Smooth muscle cell (in vitro differentiated cells): Measurements from ENCODE around the gene EPHB2. TPM values are rescaled to one million over a fixed set of nuclear protein-coding genes. Genes with fewer than 3 reads are reported as not detected.

Experiments used
- DNase-seq: peaks from one replicate; lab custom pipeline; 2025; ENCODE audit not compliant: unreplicated experiment; lab: John Stamatoyannopoulos, UW
- H2AFZ ChIP-seq: fragments of 200-600 bp; sonication (generic); 2 replicates; pipeline ENCODE4 v1.6.0; 2016; ENCODE audit warnings: antibody characterized with exemption, low read depth, mild to moderate bottlenecking
- H3F3A ChIP-seq: fragments of 200-600 bp; sonication (generic); 2 replicates; pipeline ENCODE4 v1.6.0; 2017; ENCODE audit warnings: antibody characterized with exemption, low read depth
- H3K27ac ChIP-seq: fragments of 200-600 bp; sonication (generic); 2 replicates; pipeline ENCODE4 v1.5.1; 2016; ENCODE audit warnings: low read depth, mild to moderate bottlenecking
- H3K27me3 ChIP-seq: fragments of 200-600 bp; sonication (generic); 2 replicates; pipeline ENCODE4 v1.6.1; 2016; ENCODE audit warnings: low read depth, mild to moderate bottlenecking
- H3K36me3 ChIP-seq: fragments of 200-600 bp; sonication (generic); 2 replicates; pipeline ENCODE4 v1.5.1; 2016; ENCODE audit warnings: low read depth
- H3K4me1 ChIP-seq: fragments of 200-600 bp; sonication (generic); 2 replicates; pipeline ENCODE4 v1.5.1; 2016; ENCODE audit warnings: low read depth
- H3K4me2 ChIP-seq: fragments of 200-600 bp; sonication (generic); 2 replicates; pipeline ENCODE4 v1.6.0; 2016; ENCODE audit warnings: mild to moderate bottlenecking
- H3K4me3 ChIP-seq: fragments of 200-600 bp; sonication (generic); 2 replicates; pipeline ENCODE4 v1.5.1; 2016; ENCODE audit warnings: mild to moderate bottlenecking
- H3K79me2 ChIP-seq: fragments of 200-600 bp; sonication (generic); 2 replicates; pipeline ENCODE4 v1.6.0; 2016; ENCODE audit warnings: low read depth, mild to moderate bottlenecking
- H3K9ac ChIP-seq: fragments of 200-600 bp; sonication (generic); 2 replicates; pipeline ENCODE4 v1.6.0; 2016; ENCODE audit warnings: low read depth
- H3K9me3 ChIP-seq: fragments of 200-600 bp; sonication (generic); replicated peaks from 2 replicates; pipeline ENCODE4 v1.5.1; 2016; ENCODE audit warnings: low read depth
- H4K20me1 ChIP-seq: fragments of 200-600 bp; sonication (generic); 2 replicates; pipeline ENCODE4 v1.6.0; 2016; ENCODE audit warnings: low read depth
- WGBS: methylation state at CpG from one replicate; pipeline ENCODE4 v1.1.7; 2016; ENCODE audit warnings: low lambda C conversion rate; 5-methylcytosine and 5-hydroxymethylcytosine counted together
- polyA plus RNA-seq: library from polyadenylated mRNA; unstranded; fragments of >200 nt; fragmentation: Nextera tagmentation; extraction: Ambion mirVana; gene quantifications from 2 replicates; pipeline ENCODE4 v1.2.1, GENCODE V29; 2016
- total RNA-seq: library from RNA; depleted of rRNA; stranded (reverse); fragments of >200 nt; gene quantifications from 2 replicates; pipeline ENCODE4 v1.2.3, GENCODE V29; 2014
- TF ChIP-seq, protein P1 (sequence below): fragments of 200-600 bp; sonication (generic); IDR thresholded peaks from 2 replicates; pipeline ENCODE4 v1.5.1; 2017; ENCODE audit warnings: borderline replicate concordance, mild to moderate bottlenecking, antibody characterized with exemption; ENCODE audit not compliant: insufficient read depth, poor library complexity, severe bottlenecking

The EPHB2 gene
- total and polyA plus RNA-seq, 2 experiments from 2014 or later, result 1.1 to 6.7 TPM

DNA sequence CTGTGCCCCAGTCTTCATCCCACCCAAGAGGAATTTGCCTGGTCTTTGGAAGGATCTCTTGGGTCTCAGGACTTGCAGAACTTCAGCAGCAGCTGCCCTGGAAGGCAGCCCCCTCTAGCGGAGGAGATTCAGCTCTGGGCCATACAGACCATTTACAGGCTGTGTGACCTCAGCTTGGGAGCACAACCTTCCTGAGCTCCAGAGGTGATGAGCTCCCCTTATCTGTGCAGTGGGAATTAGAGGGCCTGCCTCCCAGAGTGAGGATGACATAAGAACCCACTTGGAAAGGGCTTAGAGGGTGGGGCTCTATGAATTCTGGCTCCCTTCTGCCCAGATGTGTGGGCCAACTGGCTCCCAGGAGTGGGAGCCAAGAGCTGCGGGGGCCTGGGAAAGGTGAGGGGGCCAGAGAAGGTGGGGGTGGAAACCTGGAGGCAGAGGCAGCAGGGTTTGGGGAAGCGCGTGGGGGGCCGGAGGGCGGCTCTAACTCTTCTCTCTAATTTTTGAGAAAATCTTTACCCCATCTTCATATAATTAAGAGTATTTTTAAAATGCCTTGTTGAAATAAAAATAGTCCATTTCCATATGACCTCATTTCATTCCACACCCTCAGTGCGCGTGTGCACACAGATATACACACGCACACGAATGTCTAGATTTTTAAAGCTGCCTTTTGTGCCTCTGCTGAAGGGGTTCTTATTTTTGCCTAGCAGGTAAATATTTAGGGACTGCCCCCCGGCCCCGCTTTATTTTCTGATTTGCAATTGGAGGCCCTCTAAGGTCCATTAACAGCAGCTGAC, 21.5 kb downstream of the EPHB2 start:
- Histone ChIP-seq H3K4me1 (peaks cover 3% of the 10 kb centered on the region), H3K27ac (no peak overlapping the region), H3K79me2 (no peaks in the 10 kb centered on the region), H2AFZ (no peak overlapping the region), H3K9me3 (no peaks in the 10 kb centered on the region), H4K20me1 (no peaks in the 10 kb centered on the region), H3F3A (no peaks in the 10 kb centered on the region), H3K4me2 (no peak overlapping the region), H3K36me3 (no peaks in the 10 kb centered on the region), H3K9ac (no peak overlapping the region), H3K4me3 (no peak overlapping the region), H3K27me3 (peaks cover 12% of the 10 kb centered on the region)
- 92% methylated on average over 12 of the region's 12 CpGs for WGBS
- TF ChIP-seq, protein P1, sequence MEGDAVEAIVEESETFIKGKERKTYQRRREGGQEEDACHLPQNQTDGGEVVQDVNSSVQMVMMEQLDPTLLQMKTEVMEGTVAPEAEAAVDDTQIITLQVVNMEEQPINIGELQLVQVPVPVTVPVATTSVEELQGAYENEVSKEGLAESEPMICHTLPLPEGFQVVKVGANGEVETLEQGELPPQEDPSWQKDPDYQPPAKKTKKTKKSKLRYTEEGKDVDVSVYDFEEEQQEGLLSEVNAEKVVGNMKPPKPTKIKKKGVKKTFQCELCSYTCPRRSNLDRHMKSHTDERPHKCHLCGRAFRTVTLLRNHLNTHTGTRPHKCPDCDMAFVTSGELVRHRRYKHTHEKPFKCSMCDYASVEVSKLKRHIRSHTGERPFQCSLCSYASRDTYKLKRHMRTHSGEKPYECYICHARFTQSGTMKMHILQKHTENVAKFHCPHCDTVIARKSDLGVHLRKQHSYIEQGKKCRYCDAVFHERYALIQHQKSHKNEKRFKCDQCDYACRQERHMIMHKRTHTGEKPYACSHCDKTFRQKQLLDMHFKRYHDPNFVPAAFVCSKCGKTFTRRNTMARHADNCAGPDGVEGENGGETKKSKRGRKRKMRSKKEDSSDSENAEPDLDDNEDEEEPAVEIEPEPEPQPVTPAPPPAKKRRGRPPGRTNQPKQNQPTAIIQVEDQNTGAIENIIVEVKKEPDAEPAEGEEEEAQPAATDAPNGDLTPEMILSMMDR, result peak; percentile 8
- DNase-seq, result no peak

DNA sequence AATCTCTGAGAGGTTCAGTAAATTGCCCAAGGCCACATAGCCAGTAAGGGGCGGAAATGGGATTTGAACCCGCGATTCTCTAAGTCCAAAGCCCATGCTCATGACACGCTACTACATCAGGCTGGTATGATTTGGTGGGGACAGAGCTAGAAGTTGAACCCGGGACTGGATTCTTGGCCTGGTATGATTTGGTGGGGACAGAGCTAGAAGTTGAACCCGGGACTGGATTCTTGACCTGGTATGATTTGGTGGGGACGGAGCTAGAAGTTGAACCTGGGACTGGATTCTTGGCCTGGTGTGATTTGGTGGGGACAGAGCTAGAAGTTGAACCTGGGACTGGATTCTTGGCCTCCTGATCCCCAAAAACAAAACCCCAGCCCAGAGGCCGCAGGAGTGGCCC, 23.0 kb downstream of the EPHB2 start:
- no peaks in the 10 kb centered on the region for H3K79me2 ChIP-seq
- no peaks in the 10 kb centered on the region for H4K20me1 ChIP-seq
- DNase-seq, result no peak
- no peak overlapping the region for H3K4me2 ChIP-seq
- no peak overlapping the region for H3K27ac ChIP-seq
- no peaks in the 10 kb centered on the region for H3K36me3 ChIP-seq
- 97% methylated on average over 8 of the region's 8 CpGs for WGBS
- TF ChIP-seq, protein P1, result no peak
- H3K4me1 ChIP-seq, result peaks cover 3% of the 10 kb centered on the region
- no peaks in the 10 kb centered on the region for H3F3A ChIP-seq
- H2AFZ ChIP-seq, result no peak overlapping the region
- no peaks in the 10 kb centered on the region for H3K9me3 ChIP-seq
- H3K9ac ChIP-seq, result no peak overlapping the region
- H3K27me3 ChIP-seq, result peaks cover 16% of the 10 kb centered on the region
- H3K4me3 ChIP-seq, result no peak overlapping the region

DNA sequence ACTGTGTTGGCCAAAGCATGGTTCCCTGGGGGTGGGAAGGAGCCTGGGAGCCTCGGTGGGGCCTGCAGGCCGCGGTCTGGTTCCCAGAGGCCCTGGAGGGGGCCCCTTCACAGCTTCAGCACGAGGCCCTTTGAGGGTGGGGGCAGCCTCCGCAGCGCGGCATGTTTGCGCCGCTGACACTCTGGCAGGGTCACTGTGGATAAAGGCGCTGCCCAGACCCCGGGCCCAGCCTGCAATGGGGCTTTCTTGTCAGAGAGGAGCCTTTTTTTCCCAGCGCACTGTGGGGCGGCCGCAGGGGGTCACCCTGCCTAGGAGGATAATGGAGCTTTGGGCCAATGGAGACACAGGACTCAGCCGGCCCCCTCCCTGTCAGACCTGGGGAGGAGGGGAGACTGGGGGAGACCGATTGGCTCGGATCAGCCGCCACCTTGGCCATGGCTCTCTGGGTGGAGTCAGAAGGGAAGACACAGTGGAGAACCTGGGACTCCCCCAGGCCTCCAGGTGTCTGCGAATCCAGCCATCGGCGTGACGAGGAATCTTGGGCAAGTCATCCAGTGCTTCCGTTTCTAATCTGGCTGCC, 26.0 kb downstream of the EPHB2 start:
- 85% methylated on average over 23 of the region's 23 CpGs for WGBS
- DNase-seq, result no peak
- Histone ChIP-seq H3K27ac (no peak overlapping the region), H3K4me3 (no peak overlapping the region), H3K4me1 (peaks cover 3% of the 10 kb centered on the region), H3K9ac (no peak overlapping the region), H3K79me2 (no peaks in the 10 kb centered on the region), H3K36me3 (no peaks in the 10 kb centered on the region), H3K9me3 (no peaks in the 10 kb centered on the region), H4K20me1 (no peaks in the 10 kb centered on the region), H2AFZ (no peak overlapping the region), H3K27me3 (peaks cover 23% of the 10 kb centered on the region), H3K4me2 (no peak overlapping the region), H3F3A (no peaks in the 10 kb centered on the region)
- TF ChIP-seq, protein P1, result no peak
